ENCODE data around the gene ZNF358.

Gene ZNF358

GRCh38 chr19:7516878-7517277, 975 bp downstream of the ZNF358 start:
- H3K4me3 ChIP-seq (ENCODE audit: severe bottlenecking), result peak overlapping the region; percentile 42
- no peak for TF ChIP-seq CTCF (IDR thresholded peaks at IDR 0.05; ENCODE audit: poor library complexity, severe bottlenecking)
- peak overlapping the region; percentile 45 for H3K27ac ChIP-seq (ENCODE audit: poor library complexity, severe bottlenecking)
- H3K27me3 ChIP-seq (ENCODE audit: insufficient read depth, poor library complexity, severe bottlenecking), result no peaks in the 10 kb centered on the region
- ATAC-seq (ENCODE audit: low read depth) (peak; percentile 40; the same call in 2 of the 3 replicates), DNase-seq (ENCODE audit: low spot score) (no peak)
- no peaks in the 10 kb centered on the region for H3K36me3 ChIP-seq (ENCODE audit: low read depth)
- H3K4me1 ChIP-seq (ENCODE audit: insufficient read depth, poor library complexity, severe bottlenecking), result no peaks in the 10 kb centered on the region
- no peaks in the 10 kb centered on the region for H3K9me3 ChIP-seq (ENCODE audit: severe bottlenecking)

GRCh38 chr19:7519361-7520130, 3.6 kb downstream of the ZNF358 start:
- ATAC-seq (ENCODE audit: low read depth) (no peak), DNase-seq (ENCODE audit: low spot score) (no peak)
- H3K27ac ChIP-seq (ENCODE audit: poor library complexity, severe bottlenecking), result no peak overlapping the region
- no peaks in the 10 kb centered on the region for H3K36me3 ChIP-seq (ENCODE audit: low read depth)
- H3K4me1 ChIP-seq (ENCODE audit: insufficient read depth, poor library complexity, severe bottlenecking), result no peaks in the 10 kb centered on the region
- H3K9me3 ChIP-seq (ENCODE audit: severe bottlenecking), result no peaks in the 10 kb centered on the region
- H3K27me3 ChIP-seq (ENCODE audit: insufficient read depth, poor library complexity, severe bottlenecking), result no peaks in the 10 kb centered on the region
- no peak for TF ChIP-seq CTCF (IDR thresholded peaks at IDR 0.05; ENCODE audit: poor library complexity, severe bottlenecking)
- H3K4me3 ChIP-seq (ENCODE audit: severe bottlenecking), result no peak overlapping the region

- DNase-seq (ENCODE audit: low spot score), result no peak
- Histone ChIP-seq H3K27ac (ENCODE audit: poor library complexity, severe bottlenecking) (no peak overlapping the region), H3K36me3 (ENCODE audit: low read depth) (no peaks in the 10 kb centered on the region), H3K4me1 (ENCODE audit: insufficient read depth, poor library complexity, severe bottlenecking) (no peaks in the 10 kb centered on the region), H3K4me3 (ENCODE audit: severe bottlenecking) (no peak overlapping the region), H3K9me3 (ENCODE audit: severe bottlenecking) (no peaks in the 10 kb centered on the region), H3K27me3 (ENCODE audit: insufficient read depth, poor library complexity, severe bottlenecking) (no peaks in the 10 kb centered on the region)
- TF ChIP-seq CTCF (IDR thresholded peaks at IDR 0.05; ENCODE audit: poor library complexity, severe bottlenecking), result no peak
- ATAC-seq (ENCODE audit: low read depth), result no peak
These were observed 4.5 kb downstream of the ZNF358 start for GRCh38 chr19:7520131-7521051.

- H3K27me3 ChIP-seq (ENCODE audit: insufficient read depth, poor library complexity, severe bottlenecking), result no peaks in the 10 kb centered on the region
- H3K4me1 ChIP-seq (ENCODE audit: insufficient read depth, poor library complexity, severe bottlenecking), result no peaks in the 10 kb centered on the region
- peak overlapping the region; percentile 18 for H3K27ac ChIP-seq (ENCODE audit: poor library complexity, severe bottlenecking)
- peak overlapping the region; percentile 67 for H3K4me3 ChIP-seq (ENCODE audit: severe bottlenecking)
- ATAC-seq (ENCODE audit: low read depth) (no peak), DNase-seq (ENCODE audit: low spot score) (no peak)
- no peak for TF ChIP-seq CTCF (IDR thresholded peaks at IDR 0.05; ENCODE audit: poor library complexity, severe bottlenecking)
- no peaks in the 10 kb centered on the region for H3K9me3 ChIP-seq (ENCODE audit: severe bottlenecking)
- H3K36me3 ChIP-seq (ENCODE audit: low read depth), result peaks cover 4% of the 10 kb centered on the region; the same call in 1 of the 2 replicates
These were observed 5.7 kb downstream of the ZNF358 start for GRCh38 chr19:7521551-7522071.
